WERI-Rb-1 (cell line): ENCODE measurements around the gene YKT6.
A peak's percentile ranks its signal among the peaks of the same experiment; 100 is the strongest.

Experiments used
- DNase-seq: peaks from one replicate; pipeline ENCODE4 v3.0.0-alpha.2; 2020
- H3K27ac ChIP-seq: fragments of 250-450 bp; sonication (Bioruptor Pico); 2 replicates; pipeline ENCODE4 v1.5.1; 2020; ENCODE audit warnings: mild to moderate bottlenecking, moderate library complexity
- H3K27me3 ChIP-seq: fragments of 250-450 bp; sonication (Bioruptor Pico); 2 replicates; pipeline ENCODE4 v1.5.1; 2021; ENCODE audit warnings: mild to moderate bottlenecking, low read depth, moderate library complexity; ENCODE audit not compliant: insufficient read depth, severe bottlenecking
- H3K36me3 ChIP-seq: fragments of 250-450 bp; sonication (Bioruptor Pico); 2 replicates; pipeline ENCODE4 v1.5.1; 2020; ENCODE audit warnings: mild to moderate bottlenecking, moderate library complexity
- H3K4me3 ChIP-seq: 2 replicates; pipeline ENCODE4 v1.5.1; 2011; ENCODE audit warnings: low read depth, mild to moderate bottlenecking, control low read depth, low read length
- H3K9me3 ChIP-seq: fragments of 250-450 bp; sonication (Bioruptor Pico); 2 replicates; pipeline ENCODE4 v1.5.1; 2021; ENCODE audit warnings: mild to moderate bottlenecking, moderate library complexity; ENCODE audit not compliant: severe bottlenecking
- TF ChIP-seq, protein P1 (sequence below): IDR thresholded peaks from 2 replicates; pipeline ENCODE4 v1.5.1; 2011; ENCODE audit warnings: low read depth, mild to moderate bottlenecking, control low read depth, inconsistent platforms, low read length

YKT6 gene

DNA sequence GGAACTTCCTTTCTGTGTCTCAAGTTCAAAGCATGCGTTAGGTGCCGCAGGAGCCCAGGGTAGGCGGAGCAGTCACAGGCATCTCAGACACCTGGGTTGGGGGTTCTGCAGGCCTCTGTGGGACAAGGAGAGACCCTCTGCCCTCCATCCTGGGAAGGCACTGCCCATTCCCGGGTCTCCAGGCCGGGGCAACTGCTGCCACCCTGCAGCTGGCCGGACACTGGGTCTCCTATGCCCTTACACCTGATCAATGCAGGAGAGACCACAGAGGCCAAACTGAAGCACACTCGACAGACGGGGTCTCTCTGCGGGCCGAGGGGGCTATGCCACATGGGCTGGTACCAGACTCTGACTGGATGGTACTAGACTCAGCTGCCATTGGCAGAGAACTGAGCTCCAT, 36.9 kb downstream of the YKT6 start:
- TF ChIP-seq, protein P1, sequence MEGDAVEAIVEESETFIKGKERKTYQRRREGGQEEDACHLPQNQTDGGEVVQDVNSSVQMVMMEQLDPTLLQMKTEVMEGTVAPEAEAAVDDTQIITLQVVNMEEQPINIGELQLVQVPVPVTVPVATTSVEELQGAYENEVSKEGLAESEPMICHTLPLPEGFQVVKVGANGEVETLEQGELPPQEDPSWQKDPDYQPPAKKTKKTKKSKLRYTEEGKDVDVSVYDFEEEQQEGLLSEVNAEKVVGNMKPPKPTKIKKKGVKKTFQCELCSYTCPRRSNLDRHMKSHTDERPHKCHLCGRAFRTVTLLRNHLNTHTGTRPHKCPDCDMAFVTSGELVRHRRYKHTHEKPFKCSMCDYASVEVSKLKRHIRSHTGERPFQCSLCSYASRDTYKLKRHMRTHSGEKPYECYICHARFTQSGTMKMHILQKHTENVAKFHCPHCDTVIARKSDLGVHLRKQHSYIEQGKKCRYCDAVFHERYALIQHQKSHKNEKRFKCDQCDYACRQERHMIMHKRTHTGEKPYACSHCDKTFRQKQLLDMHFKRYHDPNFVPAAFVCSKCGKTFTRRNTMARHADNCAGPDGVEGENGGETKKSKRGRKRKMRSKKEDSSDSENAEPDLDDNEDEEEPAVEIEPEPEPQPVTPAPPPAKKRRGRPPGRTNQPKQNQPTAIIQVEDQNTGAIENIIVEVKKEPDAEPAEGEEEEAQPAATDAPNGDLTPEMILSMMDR: no peak
- Histone ChIP-seq H3K36me3 (no peaks in the 10 kb centered on the region; the same call in 1 of the 2 replicates), H3K27me3 (no peaks in the 10 kb centered on the region), H3K4me3 (no peak overlapping the region), H3K9me3 (no peaks in the 10 kb centered on the region), H3K27ac (peak overlapping the region; percentile 95)
- no peak for DNase-seq

DNA sequence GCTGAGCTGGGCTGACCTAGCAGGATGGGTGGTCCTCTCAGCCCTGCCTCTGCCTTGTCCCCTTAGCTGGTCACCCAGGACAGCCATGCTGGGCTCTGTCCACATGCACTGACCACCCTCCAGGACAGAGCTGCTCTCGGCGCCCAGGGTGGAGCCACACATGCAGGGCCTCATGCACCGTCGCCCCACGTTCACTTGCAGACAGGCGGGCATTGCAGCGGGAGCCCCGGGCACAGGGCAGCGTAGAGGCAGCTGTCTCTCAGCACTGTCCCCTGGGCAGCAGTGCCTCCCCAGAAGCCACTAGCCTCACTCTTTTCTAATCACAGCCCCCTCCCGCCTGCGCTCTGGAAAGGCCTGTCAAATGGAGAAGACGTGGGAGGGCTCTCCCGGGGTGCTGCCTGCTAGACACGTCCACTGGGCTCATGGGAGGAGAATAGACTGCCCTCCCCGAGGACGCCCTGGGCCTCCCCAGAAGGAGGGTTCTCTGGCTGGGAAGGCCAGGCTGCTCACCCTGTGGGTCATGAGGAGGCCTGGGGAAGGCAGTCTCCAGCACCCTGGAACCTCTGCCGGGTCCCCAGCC, 37.4 kb downstream of the YKT6 start:
- DNase-seq: no peak
- TF ChIP-seq, protein P1: no peak
- H3K9me3 ChIP-seq: no peaks in the 10 kb centered on the region
- H3K36me3 ChIP-seq: no peaks in the 10 kb centered on the region; the same call in 1 of the 2 replicates
- peak overlapping the region; percentile 95 for H3K27ac ChIP-seq
- no peaks in the 10 kb centered on the region for H3K27me3 ChIP-seq
- no peak overlapping the region for H3K4me3 ChIP-seq

DNA sequence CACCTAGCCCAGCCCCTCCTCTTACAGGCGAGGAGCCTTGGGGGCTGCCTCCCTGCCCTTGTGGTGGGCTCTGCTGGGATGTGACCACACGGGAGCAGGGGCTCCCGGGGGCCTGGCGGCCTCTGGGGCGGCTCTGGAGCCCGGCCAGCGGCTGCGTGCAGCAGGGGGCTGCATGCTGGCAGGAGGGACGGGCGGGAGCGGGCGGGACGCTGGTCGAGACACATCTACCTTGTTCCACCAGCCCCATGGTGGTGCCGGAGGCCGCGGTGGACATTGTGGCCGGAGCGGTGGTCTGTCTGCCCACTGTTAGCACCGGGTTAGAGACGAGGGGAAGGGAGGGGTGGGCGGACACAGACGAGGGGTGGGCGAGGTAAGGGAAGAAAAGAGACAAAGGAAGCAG, 38.6 kb downstream of the YKT6 start:
- Histone ChIP-seq H3K4me3 (no peak overlapping the region), H3K27ac (peak overlapping the region; percentile 74), H3K36me3 (no peaks in the 10 kb centered on the region), H3K9me3 (no peaks in the 10 kb centered on the region), H3K27me3 (no peaks in the 10 kb centered on the region)
- no peak for DNase-seq
- TF ChIP-seq, protein P1: no peak

DNA sequence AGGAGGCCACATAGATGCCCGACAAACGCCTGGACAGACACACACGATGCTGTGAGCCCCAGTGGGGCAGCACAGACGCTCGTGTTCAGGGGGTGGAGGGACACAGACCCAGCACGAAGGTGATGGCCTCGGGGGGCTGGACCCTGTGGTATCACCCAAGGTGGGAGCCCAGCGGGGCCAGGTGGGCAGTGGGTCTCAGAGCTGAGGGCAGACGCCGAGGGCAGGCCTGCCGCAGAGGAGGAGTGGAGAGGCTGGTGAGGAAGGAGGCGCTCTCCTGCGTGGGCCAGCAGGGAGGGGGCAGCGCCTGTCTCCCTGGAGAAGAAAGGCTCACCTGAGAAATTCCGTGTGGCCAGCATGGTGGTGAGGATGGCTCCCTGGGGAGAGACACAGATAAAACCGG, 39.6 kb downstream of the YKT6 start:
- H3K27me3 ChIP-seq: no peaks in the 10 kb centered on the region
- no peak for DNase-seq
- H3K36me3 ChIP-seq: no peaks in the 10 kb centered on the region
- no peaks in the 10 kb centered on the region for H3K9me3 ChIP-seq
- no peak overlapping the region for H3K4me3 ChIP-seq
- TF ChIP-seq, protein P1: no peak
- peak overlapping the region; percentile 74 for H3K27ac ChIP-seq

DNA sequence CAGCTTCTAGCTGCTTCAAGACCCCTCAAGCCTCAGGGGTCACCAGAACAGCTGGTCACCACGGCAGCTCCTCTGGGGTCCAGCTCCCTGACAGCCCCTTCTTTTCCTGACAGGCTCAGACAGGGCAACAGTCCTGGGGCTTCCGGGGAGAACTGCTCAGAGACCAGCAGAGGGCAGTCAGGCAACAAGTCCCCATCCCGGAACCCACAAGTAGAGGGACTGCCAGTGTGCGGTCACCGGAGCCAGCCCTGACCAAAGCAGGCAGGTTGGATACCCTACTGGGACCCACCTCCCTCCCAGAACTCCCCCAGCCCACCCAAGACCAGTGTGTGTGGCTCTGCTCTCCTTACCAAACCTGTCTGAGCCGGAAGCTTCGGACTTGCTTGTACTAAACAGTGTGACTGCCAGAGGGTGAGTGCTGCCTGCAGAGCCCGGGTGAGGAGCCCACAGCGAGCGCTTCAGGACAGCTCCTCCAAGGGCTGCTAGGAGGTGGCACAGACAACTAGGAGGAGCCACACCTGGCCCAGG, 40.3 kb downstream of the YKT6 start:
- Histone ChIP-seq H3K27me3 (no peaks in the 10 kb centered on the region), H3K4me3 (no peak overlapping the region), H3K9me3 (no peaks in the 10 kb centered on the region), H3K27ac (peak overlapping the region; percentile 74), H3K36me3 (no peaks in the 10 kb centered on the region)
- TF ChIP-seq, protein P1: peak; percentile 91
- DNase-seq: peak; percentile 87

DNA sequence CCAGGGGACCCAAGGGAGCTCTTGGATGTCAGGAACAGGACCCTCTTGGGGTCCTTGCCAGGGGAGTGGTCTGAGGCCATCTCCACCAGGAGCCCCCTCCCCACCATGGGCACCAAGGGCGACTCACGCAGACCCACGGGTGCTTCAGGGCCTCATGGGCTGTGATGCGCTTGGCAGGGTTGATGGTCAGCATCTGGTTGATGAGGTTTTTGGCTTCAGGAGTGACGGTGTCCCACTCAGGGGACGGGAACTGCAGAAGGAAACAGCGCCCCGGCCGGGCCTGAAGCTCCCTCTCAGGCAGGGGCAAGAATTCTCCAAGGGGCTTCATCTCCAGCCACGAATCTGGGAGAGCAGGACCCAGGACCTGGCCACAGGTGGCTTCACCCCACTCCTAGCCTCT, 41.3 kb downstream of the YKT6 start:
- no peak for DNase-seq
- Histone ChIP-seq H3K27me3 (no peaks in the 10 kb centered on the region), H3K9me3 (no peaks in the 10 kb centered on the region), H3K27ac (no peak overlapping the region), H3K36me3 (no peaks in the 10 kb centered on the region), H3K4me3 (no peak overlapping the region)
- TF ChIP-seq, protein P1: no peak
